NCI-H774 (cell line): ENCODE measurements around the gene SPPL3.
"Not testable (repeated sequence)": the region's sequence is repeated elsewhere in the genome, so short reads cannot be mapped to it uniquely, and the experiment has no call there.

Source experiments
- DNase-seq: peaks from one replicate; lab custom pipeline; 2025; lab: John Stamatoyannopoulos, UW

The SPPL3 gene, protein sequence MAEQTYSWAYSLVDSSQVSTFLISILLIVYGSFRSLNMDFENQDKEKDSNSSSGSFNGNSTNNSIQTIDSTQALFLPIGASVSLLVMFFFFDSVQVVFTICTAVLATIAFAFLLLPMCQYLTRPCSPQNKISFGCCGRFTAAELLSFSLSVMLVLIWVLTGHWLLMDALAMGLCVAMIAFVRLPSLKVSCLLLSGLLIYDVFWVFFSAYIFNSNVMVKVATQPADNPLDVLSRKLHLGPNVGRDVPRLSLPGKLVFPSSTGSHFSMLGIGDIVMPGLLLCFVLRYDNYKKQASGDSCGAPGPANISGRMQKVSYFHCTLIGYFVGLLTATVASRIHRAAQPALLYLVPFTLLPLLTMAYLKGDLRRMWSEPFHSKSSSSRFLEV

DNA sequence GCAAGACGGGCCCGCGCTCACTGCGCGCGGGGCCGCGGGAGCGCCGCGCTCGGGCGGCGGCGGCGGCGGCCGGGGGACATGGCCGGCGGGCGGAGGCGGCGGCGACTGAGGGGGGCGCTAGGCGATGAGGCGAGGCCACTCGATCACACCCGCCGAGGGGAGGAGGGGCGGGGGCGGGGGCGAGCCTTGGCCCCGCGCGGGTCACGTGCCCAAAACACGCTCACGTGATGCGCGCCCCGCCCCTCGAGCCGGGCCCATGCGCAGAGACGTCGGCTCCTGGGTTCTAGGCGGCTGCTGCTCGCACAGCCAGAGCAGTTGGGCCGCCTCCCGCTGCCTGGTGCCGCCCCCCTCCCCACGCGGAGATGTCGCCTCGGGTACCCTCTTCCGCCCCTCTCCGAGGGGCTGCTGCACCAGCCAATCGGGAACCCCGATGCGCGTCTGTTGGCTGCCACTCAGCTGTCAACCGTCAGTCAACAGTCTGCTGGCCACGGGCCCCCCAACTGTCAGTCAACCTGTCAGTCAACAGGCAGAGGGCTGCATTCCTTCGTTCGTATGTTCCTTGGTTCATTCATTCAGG is at the start of gene SPPL3:
TSS of gene SPPL3 (minus strand) at position 162 of the 577 bp plus-strand sequence. CDS start 491 bp downstream, outside the sequence.
- DNase-seq, result peak; percentile 90

DNA sequence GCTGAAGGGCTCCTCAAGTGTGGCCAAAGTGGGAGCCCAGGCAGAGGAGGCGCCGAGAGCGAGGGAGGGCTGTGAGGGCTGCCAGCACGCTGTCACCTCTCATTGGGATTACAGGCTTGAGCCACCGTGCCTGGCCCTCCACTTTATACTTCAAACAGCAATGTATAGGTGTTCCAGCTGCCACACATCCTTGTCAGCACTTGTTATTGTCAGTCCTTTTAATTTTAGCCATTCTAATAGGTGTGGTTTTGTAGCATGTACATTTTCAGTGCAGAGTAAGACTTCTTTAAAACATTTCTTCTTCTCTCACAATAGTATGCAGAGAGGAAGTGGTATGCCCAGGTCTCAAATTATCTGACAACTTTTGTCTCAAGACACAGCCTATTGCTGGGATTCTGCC is 46.6 kb upstream of the SPPL3 start:
- DNase-seq, result no peak

DNA sequence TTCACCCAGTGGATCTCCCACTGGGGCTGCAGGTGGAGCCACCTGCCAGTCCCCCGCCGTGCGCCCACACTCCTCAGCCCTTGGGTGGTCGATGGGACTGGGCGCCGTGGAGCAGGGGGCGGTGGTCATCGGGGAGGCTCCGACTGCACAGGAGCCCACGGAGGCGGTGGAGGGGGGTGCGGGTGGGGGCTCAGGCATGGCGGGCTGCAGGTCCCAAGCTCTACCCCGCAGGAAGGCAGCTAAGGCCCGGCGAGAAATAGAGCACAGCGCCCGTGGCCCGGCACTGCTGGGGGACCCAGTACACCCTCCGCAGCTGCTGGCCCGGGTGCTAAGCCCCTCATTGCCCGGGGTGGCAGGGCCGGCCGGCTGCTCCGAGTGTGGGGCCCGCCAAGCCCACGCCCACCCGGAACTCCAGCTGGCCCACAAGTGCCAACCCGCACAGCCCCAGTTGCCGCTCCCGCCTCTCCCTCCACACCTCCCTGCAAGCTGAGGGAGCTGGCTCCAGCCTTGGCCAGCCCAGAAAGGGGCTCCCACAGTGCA is 46.2 kb upstream of the SPPL3 start:
- not testable (repeated sequence) for DNase-seq

DNA sequence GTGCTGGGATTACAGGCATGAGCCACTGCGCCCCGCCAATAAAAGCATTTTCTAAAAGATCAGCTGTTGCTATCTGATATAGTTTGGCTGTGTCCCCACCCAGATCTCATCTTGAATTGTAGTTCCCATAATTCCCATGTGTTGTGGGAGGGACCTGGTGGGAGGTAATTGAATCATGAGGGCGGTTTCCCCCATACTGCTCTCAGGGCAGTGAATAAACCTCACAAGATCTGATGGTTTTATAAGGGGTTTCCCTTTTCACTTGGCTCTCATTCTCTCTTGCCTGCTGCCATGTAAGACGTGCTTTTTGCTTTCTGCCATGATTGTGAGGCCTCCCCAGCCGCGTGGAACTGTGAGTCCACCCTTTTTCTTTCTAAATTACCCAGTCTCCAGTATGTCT is 41.4 kb upstream of the SPPL3 start:
- DNase-seq, result not testable (repeated sequence)

DNA sequence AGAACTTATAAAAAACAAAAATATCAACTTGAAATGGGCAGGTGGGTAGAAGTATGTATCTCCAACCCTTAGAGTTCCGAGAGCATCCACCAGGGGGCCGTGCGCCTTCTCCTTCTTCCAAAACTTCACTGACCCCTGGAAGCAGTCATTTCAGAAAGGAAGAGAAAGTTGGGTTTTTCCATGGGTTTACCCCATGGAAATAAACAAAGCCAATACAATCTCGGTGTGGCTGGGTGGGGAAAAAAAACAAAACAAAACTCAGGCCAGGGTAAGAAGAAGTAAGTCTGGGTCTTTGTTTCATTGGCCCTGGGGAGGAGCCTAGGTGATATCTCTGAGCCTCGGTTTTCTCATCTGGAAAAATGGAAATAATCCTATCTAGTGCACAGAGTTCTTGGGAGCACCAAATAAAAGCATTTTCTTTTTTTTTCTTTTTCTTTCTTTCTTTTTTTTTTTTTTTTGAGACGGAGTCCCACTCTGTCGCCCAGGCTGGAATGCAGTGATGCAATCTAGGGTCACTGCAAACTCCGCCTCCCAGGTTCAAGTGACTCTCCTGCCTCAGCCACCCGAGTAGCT is 40.6 kb upstream of the SPPL3 start:
- no peak for DNase-seq

DNA sequence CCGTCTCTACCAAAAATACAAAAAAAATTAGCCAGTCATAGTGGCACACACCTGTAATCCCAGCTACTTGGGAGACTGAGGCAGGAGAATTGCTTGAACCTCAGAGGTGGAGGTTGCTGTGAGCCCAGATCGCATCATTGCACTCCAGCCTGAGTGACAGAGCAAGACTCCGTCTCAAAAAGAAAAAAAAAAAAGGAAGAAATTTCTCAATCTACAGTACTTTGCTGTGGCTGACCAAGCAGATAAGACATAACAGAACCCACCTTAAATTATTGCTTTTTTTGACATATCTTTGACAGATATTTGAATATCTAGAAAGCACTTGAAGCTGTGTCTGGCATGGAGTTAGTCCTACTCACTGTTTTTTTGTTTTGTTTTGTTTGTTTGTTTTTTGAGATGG is 39.3 kb upstream of the SPPL3 start:
- no peak for DNase-seq

DNA sequence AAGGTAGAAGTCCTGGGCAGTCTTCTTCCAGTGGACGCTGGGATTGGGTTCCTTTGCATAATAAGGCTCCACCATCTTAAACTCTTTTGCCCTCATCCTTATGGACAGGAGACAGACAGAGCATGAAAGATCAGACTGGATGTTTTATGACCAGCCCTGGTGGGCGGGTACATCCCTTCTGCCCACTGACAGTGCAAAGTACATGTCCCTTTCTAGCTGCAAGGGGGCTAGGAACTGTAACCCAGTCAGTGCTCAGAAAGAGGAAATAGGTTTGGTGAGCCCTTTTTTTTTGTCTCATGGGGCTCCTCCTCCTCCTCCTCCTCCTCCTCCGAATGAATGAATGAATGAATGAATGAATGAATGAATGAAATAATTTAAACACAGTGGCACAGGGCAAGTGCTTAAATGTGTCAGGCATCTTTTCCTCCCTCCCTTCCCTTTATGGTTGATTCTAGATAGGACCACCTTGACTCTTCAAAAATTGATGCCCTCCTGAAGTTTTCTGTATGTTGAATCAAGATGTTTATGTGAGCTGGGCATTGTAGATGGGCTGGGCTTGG is 37.8 kb upstream of the SPPL3 start:
- DNase-seq, result no peak

DNA sequence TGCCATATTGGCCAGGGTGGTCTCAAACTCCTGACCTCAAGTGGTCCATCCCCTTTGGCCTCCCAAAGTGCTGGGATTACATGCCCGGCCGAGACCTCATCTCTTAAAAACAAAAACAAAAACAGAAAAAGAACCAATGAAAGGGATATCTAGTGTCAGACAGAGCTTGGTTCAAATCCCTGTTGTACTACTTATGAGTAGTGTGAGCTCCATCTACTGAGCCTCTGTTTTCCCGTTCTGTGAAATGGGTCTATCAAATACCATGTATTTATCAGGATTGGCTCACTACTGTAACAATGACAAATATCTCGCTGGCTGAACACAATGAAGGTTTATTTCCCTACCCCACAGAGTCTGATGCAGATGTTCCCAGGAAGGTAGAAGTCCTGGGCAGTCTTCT is 37.3 kb upstream of the SPPL3 start:
- DNase-seq, result no peak

DNA sequence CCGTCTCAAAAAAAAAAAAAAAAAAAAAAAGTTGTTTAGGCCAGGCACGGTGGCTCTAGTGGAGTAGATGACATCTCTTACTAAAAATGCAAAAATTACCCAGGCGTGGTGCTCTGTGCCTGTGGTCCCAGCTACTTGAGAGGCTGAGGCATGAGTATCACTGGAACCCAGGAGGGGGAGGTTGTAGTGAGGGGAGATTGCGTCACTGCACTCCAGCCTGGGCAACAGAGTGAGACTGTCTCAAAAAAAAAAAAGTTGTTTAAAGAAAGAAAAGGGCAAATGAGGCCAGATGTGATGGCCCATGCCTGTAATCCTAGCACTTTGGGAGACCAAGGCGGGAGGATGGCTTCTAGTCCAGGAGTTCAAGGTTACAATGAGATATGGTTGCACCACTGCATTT is 36.6 kb upstream of the SPPL3 start:
- no peak for DNase-seq

DNA sequence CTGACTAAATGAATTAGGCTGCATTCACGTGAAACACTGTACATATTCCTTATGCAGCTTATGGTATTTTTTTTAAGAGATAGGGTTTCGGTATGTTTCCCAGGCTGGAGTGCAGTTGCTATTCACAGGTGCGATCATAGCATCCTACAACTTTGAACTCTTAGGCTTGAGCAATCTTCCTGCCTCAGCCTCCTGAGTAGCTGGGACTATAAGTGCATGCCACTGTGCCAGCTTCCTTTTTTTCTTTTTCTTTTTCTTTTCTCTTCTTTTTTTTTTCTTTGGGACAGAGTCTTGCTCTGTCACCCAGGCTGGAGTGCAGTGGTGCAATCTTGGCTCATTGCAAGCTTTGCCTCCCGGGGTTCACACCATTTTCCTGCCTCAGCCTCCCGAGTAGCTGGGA is 35.8 kb upstream of the SPPL3 start:
- DNase-seq, result no peak

DNA sequence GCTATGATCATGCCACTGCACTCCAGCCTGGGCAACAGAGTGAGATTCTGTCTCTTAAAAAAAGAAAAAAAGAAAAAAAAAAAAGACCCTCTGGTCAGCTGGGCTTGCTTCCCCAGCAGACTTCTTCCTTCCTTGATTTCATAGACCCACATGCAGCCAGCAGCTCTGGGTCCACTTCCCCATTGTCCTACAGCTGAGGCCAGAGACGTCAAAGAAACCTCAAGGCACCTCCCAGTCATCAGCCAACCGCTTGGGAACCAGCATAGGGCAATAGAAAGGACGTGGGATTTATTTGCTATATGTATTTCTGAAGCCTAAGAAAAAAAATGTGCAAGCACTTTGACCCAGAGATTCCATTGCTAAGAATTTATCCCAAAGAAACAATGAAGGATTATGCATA is 35.4 kb upstream of the SPPL3 start:
- no peak for DNase-seq

DNA sequence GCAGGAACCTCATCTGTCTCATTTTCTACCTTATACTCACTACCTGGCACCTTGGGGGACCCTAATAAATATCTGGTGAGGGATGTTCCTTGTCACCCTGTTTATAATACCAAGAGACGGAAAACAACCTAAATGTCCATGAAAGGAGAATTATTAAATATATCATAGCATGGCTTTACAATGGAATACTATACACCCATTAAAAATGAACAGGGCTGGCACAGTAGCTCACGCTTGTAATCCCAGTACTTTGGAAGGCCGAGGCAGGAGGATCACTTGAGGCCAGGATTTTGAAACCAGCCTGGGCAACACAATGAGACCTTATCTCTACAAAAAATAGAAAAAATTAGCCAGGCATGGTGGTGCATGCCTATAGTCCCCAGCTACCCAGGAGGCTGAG is 34.3 kb upstream of the SPPL3 start:
- DNase-seq, result no peak

DNA sequence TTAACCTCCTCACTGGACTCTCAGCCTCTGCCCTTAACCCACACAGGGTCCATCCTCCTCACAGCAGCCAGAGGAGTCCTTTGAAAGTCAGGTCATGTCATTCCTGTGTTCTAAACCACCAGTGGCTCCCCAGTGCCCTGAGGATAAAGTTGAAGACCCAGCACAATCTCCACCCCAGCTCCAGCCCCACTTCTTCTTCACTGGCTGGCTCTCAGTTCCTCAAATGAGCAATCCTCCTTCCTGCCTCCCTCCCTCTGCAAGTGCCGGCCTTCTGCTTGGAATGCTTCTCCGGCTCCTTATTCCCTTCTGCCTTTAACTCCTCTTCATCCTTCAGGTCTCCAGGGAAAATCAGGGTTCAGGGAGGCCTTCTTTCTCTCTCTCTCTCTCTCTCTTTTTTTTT is 32.0 kb upstream of the SPPL3 start:
- DNase-seq, result no peak

DNA sequence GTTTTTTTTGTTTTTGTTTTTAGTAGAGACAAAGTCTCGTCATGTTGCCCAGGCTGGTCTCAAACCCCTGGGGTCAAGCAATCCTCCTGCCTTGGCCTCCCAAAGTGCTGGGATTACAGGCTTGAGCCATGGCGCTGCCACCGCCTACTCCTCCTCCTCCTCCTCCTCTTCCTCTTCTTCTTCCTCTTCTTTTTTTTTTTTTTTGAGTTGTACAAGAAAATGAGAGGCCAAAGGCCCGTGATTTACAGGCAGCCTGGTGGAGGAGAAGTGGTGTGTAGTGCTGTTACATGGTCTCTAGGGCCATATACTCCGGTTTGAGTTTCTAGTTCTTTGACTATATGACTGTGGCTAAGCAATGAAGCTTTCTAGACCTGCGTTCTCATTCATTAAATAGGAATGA is 29.6 kb upstream of the SPPL3 start:
- no peak for DNase-seq

DNA sequence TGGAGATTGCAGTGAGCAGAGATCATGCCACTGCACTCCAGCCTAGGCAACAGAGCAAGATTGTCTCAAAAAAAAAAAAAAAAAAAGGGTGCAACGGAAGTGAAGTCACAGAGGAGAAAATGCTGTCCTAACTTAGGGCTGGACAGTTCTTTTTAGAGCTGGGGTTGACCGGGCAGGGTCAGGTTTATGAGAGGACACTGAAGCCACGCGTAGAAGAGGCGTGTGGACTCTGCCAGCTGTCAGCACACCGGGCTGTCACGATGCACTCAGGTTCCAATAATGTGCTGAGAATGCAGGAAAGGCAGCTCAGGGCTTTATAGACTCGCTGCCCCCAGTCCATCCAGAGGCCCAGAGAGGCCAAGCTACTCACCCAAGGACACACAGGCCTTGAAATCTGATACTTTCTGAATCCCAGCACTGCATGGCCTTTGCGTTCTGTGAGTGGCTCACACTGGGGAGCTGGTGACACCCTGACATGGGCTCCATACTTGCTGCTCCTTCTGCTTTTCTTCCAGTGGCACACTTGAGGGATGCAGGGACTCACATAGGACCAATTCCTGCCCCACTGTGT is 28.9 kb upstream of the SPPL3 start:
- no peak for DNase-seq

DNA sequence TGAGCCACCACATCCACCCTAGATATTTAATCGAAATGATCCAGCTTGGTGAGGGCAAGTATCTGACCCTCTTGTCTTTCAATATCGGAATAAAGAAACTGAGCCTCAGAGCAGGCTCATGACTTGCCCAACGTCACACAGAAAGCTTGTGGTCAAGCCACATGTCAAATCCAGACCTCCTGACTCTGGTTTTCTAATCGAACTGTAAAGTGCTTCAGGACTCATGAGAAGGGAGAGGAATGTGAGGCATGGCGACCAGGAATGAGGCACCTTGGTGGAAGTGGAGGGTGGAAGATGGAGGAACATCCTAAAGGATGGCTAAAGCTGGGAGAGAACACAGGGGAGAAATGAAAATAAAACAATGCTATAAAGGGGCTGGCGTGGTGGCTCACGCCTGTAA is 27.9 kb upstream of the SPPL3 start:
- DNase-seq, result no peak

DNA sequence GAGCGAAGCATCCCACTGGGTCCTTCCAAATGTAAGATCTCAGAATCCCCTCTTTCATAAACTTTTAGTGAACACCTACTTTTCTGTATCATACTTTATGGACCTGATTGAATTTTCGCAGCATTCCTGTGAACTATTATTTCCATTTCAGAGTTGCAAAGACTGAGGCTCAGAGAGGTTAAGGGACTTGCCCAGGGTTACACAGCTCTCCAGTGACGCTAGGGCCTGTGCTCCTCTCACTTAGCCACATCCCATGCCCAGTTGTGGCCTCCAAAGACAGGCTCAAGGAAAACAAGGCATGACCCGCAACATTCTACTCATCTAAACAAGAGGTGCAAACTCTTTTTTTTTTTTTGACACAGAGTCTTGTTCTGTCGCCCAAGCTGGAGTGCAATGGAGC is 25.9 kb upstream of the SPPL3 start:
- DNase-seq, result no peak

DNA sequence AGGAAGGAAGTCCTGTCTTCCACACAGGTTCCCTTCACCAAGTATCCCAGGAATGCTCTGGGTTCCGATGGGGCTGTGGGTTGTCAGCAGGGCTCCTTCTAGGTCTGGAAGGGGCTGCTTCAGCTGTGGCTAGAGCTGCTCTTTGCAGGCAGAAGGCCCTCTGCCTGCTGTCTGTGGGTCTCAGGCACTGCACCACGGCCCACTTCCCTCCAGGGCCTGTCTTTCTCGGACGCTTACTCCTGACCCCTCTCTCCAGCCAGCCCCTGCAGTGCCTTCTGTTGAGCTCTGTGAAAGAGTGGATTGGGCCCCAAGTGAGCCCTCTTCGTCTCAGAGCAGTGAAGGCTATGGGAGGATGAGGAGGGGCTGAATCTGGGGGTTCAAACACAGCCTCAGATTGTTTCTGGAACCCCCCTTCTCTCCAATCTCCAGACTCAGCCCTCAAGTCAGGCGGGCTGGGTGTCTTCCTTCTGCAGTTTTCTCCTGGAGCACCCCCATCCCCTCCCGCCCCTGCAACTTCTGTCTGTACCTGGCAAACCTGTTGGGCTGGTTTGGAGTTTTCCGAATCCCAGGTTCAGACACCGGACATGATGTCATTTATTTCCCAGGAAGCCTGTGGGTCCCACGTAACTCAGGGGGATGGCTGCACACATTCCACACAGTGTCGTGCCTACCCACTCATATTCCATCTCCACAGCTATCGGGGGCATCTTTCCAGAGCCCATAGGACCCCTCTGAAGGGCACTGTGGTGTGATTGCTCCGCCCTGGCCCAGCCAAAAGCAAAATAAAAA is 24.9 kb upstream of the SPPL3 start:
- DNase-seq, result peak; percentile 18

DNA sequence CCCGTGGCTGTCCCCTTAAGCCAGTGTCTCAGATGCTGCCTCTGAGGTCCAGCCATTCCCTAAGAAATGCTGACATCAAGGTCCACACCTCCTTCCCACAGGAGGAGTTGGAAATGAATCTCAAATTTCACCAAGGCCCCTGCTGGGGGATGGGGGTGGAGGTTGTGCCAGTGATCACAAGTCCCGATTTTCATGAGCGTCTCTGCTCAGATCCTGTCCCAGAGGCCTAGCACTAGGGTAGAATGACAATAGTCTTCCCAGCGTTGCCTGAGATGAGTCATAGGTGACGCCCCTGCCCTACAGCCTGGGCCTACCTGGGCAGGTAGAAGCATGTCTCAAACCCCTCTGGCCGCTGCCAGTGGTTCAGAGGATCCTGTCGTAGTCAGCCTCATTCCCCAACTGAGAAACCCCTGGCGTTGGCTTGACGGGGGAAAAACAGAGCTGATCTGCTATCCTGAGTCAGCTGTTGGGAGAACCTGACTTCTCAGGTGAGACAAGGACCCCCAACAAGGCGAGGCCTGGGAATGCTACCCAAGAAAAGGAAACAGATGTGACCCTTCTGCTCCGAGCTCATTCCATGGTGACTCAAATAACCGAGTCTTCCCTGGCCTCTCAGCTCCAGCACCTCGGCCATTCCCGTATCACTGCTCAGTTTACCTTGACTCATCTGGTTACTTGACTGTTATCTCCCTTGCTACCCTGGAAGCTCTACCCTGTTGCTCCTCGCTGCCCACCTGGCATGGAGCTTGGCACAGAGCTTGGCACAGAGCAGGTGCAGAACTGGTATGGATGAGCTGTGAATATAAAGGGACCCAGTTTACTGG is 21.8 kb upstream of the SPPL3 start:
- DNase-seq, result no peak

DNA sequence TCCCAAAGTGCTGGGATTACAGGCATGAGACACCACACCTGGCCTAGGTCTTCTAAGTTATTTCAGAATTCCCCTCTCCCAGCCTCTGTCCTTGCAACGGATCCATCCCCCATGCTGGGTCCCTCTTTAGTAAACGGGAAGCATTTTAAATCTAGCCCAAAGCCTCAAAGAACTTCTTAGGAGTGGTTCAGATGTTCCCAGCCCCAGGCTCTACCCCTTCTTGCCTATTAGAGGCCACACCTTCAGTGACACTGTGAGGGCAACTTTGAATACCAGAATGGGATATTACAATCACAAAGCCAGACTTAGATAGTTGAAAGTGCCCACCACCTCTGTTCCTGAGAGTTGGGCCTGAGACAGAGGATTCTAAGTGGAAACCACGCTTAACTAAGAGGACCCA is 18.1 kb upstream of the SPPL3 start:
- DNase-seq, result no peak

DNA sequence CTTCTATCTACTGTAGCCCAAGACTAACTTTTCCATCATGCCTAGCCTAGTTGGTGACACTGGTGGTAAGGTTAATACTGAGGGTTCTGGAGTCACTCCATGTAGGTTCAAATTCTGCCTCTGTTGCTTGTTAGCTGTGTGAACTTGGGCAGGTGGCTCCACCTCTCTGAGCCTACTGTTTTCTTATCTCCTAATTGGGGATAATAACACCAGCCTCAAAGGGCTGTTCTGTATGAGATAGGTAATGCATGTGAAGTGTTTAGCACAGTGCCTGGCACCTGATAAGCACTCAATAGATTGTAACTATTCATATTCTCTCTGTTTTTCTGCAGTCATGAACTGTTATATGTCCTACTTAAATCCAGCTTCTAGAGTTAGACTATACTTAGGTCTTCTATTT is 17.5 kb upstream of the SPPL3 start:
- no peak for DNase-seq
